Heart left ventricle (tissue), 16 donors: ENCODE data around the gene ASB12. TPM values are rescaled to one million over a fixed set of nuclear protein-coding genes. Genes with fewer than 3 reads are reported as not detected.

Experiments
- ATAC-seq, 4 donors: fragments of 200-7000 bp; cut with Tn5 transposase; one replicate each; pipeline ENCODE4 v1.9.1; 2020 to 2022; ENCODE audit warnings: moderate library complexity in 4 of 4, mild to moderate bottlenecking in 3 of 4, moderate number of reproducible peaks in 1 of 4
- DNase-seq, 5 donors: peaks; one replicate each; pipeline ENCODE4 v3.0.0-alpha.2; 2020
- H3K27ac ChIP-seq, 12 donors: fragments of 200-600 bp; sonication (generic) in 4 of 12; one replicate each; pipeline versions ENCODE4 v1.5.0 to v1.8.0; 2016 to 2022; ENCODE audit warnings: mild to moderate bottlenecking in 2 of 12
- H3K27me3 ChIP-seq, 9 donors: fragments of 200-600 bp; sonication (generic) in 2 of 9; one replicate each; pipeline versions ENCODE4 v1.5.1 to v1.8.0; 2016 to 2022; ENCODE audit warnings: mild to moderate bottlenecking in 3 of 9
- H3K36me3 ChIP-seq, 9 donors: fragments of 200-600 bp; sonication (generic) in 2 of 9; one replicate each; pipeline versions ENCODE4 v1.5.0 to v1.8.0; 2018 to 2022; ENCODE audit warnings: mild to moderate bottlenecking in 2 of 9
- H3K4me1 ChIP-seq, 12 donors: fragments of 200-600 bp; sonication (generic) in 4 of 12; one replicate each; pipeline versions ENCODE4 v1.5.0 to v1.8.0; 2016 to 2022; ENCODE audit warnings: mild to moderate bottlenecking in 3 of 12
- H3K4me3 ChIP-seq, 12 donors: fragments of 200-600 bp; sonication (generic) in 4 of 12; one replicate each; pipeline versions ENCODE4 v1.5.0 to v1.8.0; 2017 to 2022; ENCODE audit warnings: mild to moderate bottlenecking in 9 of 12, moderate library complexity in 4 of 12
- H3K9me3 ChIP-seq, 12 donors: fragments of 200-600 bp; sonication (generic) in 4 of 12; one replicate each; pipeline versions ENCODE4 v1.5.0 to v1.8.0; 2016 to 2022; ENCODE audit warnings: mild to moderate bottlenecking in 1 of 12
- CTCF ChIP-seq, 12 donors: fragments of 200-600 bp; sonication (generic) in 4 of 12; IDR thresholded peaks; one replicate each; pipeline versions ENCODE4 v1.5.0 to v1.8.0; 2018 to 2022; ENCODE audit warnings: antibody characterized with exemption in 12 of 12, mild to moderate bottlenecking in 5 of 12
- POLR2A ChIP-seq, 2 donors: fragments of 450-650 bp; IDR thresholded peaks; one replicate each; pipeline ENCODE4 v1.6.1; 2017; ENCODE audit warnings: antibody characterized with exemption in 2 of 2, mild to moderate bottlenecking in 2 of 2, moderate library complexity in 2 of 2
- WGBS, 4 donors: extraction: QIAGEN DNeasy Blood & Tissue Kit in 2 of 4; methylation state at CpG; one replicate each; pipeline versions ENCODE4 v1.1.5 to v1.1.7; 2013 to 2018; 5-methylcytosine and 5-hydroxymethylcytosine counted together
- intact Hi-C, 10 donors: fragments of 100-400 bp; cut with DNase I; formaldehyde crosslinking; loops; one replicate each; pipeline versions ENCODE4 v1.11.1 to v1.14.2; 2022
- polyA plus RNA-seq, 2 donors: library from polyadenylated mRNA; stranded (reverse); fragments of 200-250 nt; gene quantifications; one replicate each; pipeline ENCODE4 v1.2.3, GENCODE V29; 2013
- total RNA-seq, 9 donors: library from RNA; depleted of rRNA in 2 of 9; stranded (reverse); fragments of >200 nt in 2 of 9; fragmentation: NEBNext Ultra II Directional in 3 of 9; extraction: Animal tissue kit (Norgen Biotek cat#: 25700) in 3 of 9; gene quantifications; one replicate each; pipeline versions ENCODE4 v1.1.0 to v1.2.4, GENCODE V29; 2016 to 2023
- donor health status: ischemic (EF 13 %, LVEDD 7.1; RV severe dilation, severe dysfunction).
- donor health status: healthy with polysubstance abuse.
- donor health status: DM: no; HTN: yes; CAD: no.
- donor health status: DM: no; HTN: no; CAD: no.
- donor health status: ischemic (EF 25% LVEDD 6.9; RV normal size, moderate dysfunction).
- donor health status: ischemic (EF 25% LVEDD 5.7; RV mildly dilated, moderate dysfunction).
- donor health status: healthy.
- donor health status: DM: yes; HTN: yes; CAD: no.
- donor health status: ischemic (EF 35%, LVEDD 5.7; RV mildly dilated, moderate dysfunction).
- donor health status: nonischemic (EF 11% LVEDD 7.7; RV severe dilation, severe dysfunction).
- donor health status: DM: yes; HTN: yes; CAD: no.
- donor health status: PGD.
- donor health status: ischemic (EF 29% LVEDD 5.4; RV normal size, mild dysfunction).
- donor health status: nonischemic (EF 23%, LVEDD 6.1; RV moderate dilation, normal function).

ASB12 gene
- total and polyA plus RNA-seq, 11 donors: 1.4 to 5.1 (median 3.0) TPM

- Histone ChIP-seq H3K27ac (no peak overlapping the region), H3K27me3 (no peaks in the 10 kb centered on the region), H3K36me3 (no peaks in the 10 kb centered on the region), H3K4me3 (no peak overlapping the region), H3K4me1 (peaks cover 0 to 26% (median 2%) of the 10 kb centered on the region in 12 donors), H3K9me3 (no peaks in the 10 kb centered on the region)
- TF ChIP-seq CTCF (IDR thresholded peaks at IDR 0.05): no peak
- no peak for TF ChIP-seq POLR2A (IDR thresholded peaks at IDR 0.05)
- DNase-seq (no peak), ATAC-seq (no peak)
- intact Hi-C loops: no loop called here
These were observed 32.4 kb downstream of the ASB12 start for GRCh38 chrX:64198036-64198435.

- H3K36me3 ChIP-seq: peaks cover 0 to 6% (median 3%) of the 10 kb centered on the region in 9 donors
- no peaks in the 10 kb centered on the region for H3K9me3 ChIP-seq
- TF ChIP-seq CTCF (IDR thresholded peaks at IDR 0.05) (no peak), POLR2A (IDR thresholded peaks at IDR 0.05) (no peak)
- intact Hi-C loops: no loop called here
- DNase-seq: no peak
- WGBS, 4 donors: 79 to 93% (median 80%) methylated on average over 3 of the region's 3 CpGs
- ATAC-seq: peak in 2 of 4 donors; percentile 40 to 47
- H3K4me1 ChIP-seq: peaks cover 0 to 26% (median 0%) of the 10 kb centered on the region in 12 donors
- no peak overlapping the region for H3K27ac ChIP-seq
- H3K4me3 ChIP-seq: no peak overlapping the region
- no peaks in the 10 kb centered on the region for H3K27me3 ChIP-seq
These were observed 33.8 kb downstream of the ASB12 start for GRCh38 chrX:64196606-64197005.

- Histone ChIP-seq H3K4me1 (peaks cover 0 to 26% (median 0%) of the 10 kb centered on the region in 12 donors), H3K27ac (no peak overlapping the region), H3K4me3 (no peak overlapping the region), H3K27me3 (no peaks in the 10 kb centered on the region), H3K36me3 (peaks cover 0 to 9% (median 3%) of the 10 kb centered on the region in 9 donors), H3K9me3 (no peaks in the 10 kb centered on the region)
- intact Hi-C loops: no loop called here
- ATAC-seq: no peak
- no peak for TF ChIP-seq CTCF (IDR thresholded peaks at IDR 0.05)
- TF ChIP-seq POLR2A (IDR thresholded peaks at IDR 0.05): no peak
- DNase-seq: no peak
- 42 to 88% (median 61%) methylated on average over 1 of the region's 1 CpG for WGBS, 4 donors
These were observed 34.5 kb downstream of the ASB12 start for GRCh38 chrX:64195862-64196261.

GRCh38 chrX:64192673-64193072, 37.7 kb downstream of the ASB12 start:
- H3K4me1 ChIP-seq: peaks cover 0 to 22% (median 0%) of the 10 kb centered on the region in 12 donors
- peak in 3 of 5 donors; percentile 8 to 30 (median 17) for DNase-seq
- intact Hi-C loops: no loop called here
- peaks cover 0 to 14% (median 3%) of the 10 kb centered on the region in 9 donors for H3K36me3 ChIP-seq
- no peaks in the 10 kb centered on the region for H3K27me3 ChIP-seq
- ATAC-seq: peak in 3 of 4 donors; percentile 22 to 57 (median 49)
- 52 to 90% (median 77%) methylated on average over 5 of the region's 5 CpGs for WGBS, 4 donors
- peak overlapping the region in 2 of 12 donors; percentile 24 for H3K27ac ChIP-seq
- no peaks in the 10 kb centered on the region for H3K9me3 ChIP-seq
- no peak overlapping the region for H3K4me3 ChIP-seq
- TF ChIP-seq POLR2A (IDR thresholded peaks at IDR 0.05): no peak
- no peak for TF ChIP-seq CTCF (IDR thresholded peaks at IDR 0.05)
